ENCODE results near the gene PHC1.

DNA sequence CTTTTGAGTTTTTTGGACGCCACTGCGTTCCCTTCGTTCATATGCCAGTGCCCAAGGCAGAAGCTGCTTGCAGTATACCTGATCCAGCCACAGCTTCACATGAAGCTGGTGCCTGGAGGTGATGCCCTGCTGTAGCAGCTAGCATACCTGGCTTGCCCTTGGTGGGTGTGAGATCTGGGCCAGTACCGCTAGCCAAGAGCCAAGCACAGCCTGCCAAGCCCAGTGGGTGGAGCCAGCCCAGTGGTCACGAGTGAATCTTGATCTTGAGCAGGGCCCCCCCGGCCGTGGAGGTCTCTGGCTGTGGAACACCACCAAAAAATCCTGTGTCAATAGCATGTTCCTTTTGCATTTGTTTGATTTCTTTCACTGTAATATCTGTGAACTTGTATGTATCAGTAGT is 42.5 kb downstream of the PHC1 start:
- TF ChIP-seq, protein P1, sequence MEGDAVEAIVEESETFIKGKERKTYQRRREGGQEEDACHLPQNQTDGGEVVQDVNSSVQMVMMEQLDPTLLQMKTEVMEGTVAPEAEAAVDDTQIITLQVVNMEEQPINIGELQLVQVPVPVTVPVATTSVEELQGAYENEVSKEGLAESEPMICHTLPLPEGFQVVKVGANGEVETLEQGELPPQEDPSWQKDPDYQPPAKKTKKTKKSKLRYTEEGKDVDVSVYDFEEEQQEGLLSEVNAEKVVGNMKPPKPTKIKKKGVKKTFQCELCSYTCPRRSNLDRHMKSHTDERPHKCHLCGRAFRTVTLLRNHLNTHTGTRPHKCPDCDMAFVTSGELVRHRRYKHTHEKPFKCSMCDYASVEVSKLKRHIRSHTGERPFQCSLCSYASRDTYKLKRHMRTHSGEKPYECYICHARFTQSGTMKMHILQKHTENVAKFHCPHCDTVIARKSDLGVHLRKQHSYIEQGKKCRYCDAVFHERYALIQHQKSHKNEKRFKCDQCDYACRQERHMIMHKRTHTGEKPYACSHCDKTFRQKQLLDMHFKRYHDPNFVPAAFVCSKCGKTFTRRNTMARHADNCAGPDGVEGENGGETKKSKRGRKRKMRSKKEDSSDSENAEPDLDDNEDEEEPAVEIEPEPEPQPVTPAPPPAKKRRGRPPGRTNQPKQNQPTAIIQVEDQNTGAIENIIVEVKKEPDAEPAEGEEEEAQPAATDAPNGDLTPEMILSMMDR (IDR thresholded peaks at IDR 0.05): no peak
- TF ChIP-seq POLR2A (IDR thresholded peaks at IDR 0.05) (no peak), POLR2AphosphoS5 (IDR thresholded peaks at IDR 0.05) (no peak), EP300 (IDR thresholded peaks at IDR 0.05) (no peak)
